Thyroid gland (tissue), 4 donors: ENCODE results near the gene PCDHB4. TPM values are rescaled to one million over a fixed set of nuclear protein-coding genes. Genes with fewer than 3 reads are reported as not detected.

Experiments used
- total RNA-seq, 4 donors: library from RNA; depleted of rRNA; stranded (reverse); fragments of >200 nt; gene quantifications; one replicate each; pipeline ENCODE4 v1.2.3, GENCODE V29; 2016

Gene PCDHB4
- total RNA-seq, 4 donors from 2014 or later, result 2.0 to 8.7 (median 3.5) TPM

Other genes with a start within 250 kb of the PCDHB4 start
- 1 to 10 TPM; 3.3 to 9.6 (median 6.1) TPM for gene PCDHA12, start 246.5 kb upstream of the PCDHB4 start, total RNA-seq
- 1 to 10 TPM; 1.8 to 4.0 (median 3.1) TPM for gene PCDHA13, start 239.7 kb upstream of the PCDHB4 start, total RNA-seq
- 1 to 10 TPM; 3.0 to 6.4 (median 3.5) TPM for gene PCDHAC1, start 195.5 kb upstream of the PCDHB4 start, total RNA-seq
- 1 to 10 TPM; 2.0 to 5.4 (median 3.4) TPM for gene PCDHAC2, start 155.3 kb upstream of the PCDHB4 start, total RNA-seq
- under 1 TPM in 1 of 4 donors, not detected in 3; under 0.01 TPM for gene PCDHB1, start 70.4 kb upstream of the PCDHB4 start, total RNA-seq
- gene PCDHB2, start 27.2 kb upstream of the PCDHB4 start, total RNA-seq, result 1 to 10 TPM; 1.2 to 4.2 (median 3.2) TPM
- gene PCDHB3, start 21.3 kb upstream of the PCDHB4 start, total RNA-seq, result 1 to 10 TPM in 3 of 4 donors, under 1 TPM in 1; 0.81 to 3.0 (median 2.4) TPM
- 10 to 100 TPM in 2 of 4 donors, 1 to 10 TPM in 2; 7.1 to 21.4 (median 11.1) TPM for gene PCDHB5, start 13.4 kb downstream of the PCDHB4 start, total RNA-seq
- 1 to 10 TPM in 2 of 4 donors, under 1 TPM in 2; 0.13 to 2.4 (median 0.71) TPM for gene PCDHB6, start 28.2 kb downstream of the PCDHB4 start, total RNA-seq
- 1 to 10 TPM in 3 of 4 donors, under 1 TPM in 1; 0.67 to 2.8 (median 2.1) TPM for gene PCDHB7, start 50.8 kb downstream of the PCDHB4 start, total RNA-seq
- 1 to 10 TPM in 3 of 4 donors, under 1 TPM in 1; 0.67 to 2.6 (median 1.8) TPM for gene PCDHB8, start 56.0 kb downstream of the PCDHB4 start, total RNA-seq
- 1 to 10 TPM; 3.5 to 4.8 (median 4.1) TPM for gene PCDHB16, start 60.6 kb downstream of the PCDHB4 start, total RNA-seq
- gene PCDHB9, start 65.3 kb downstream of the PCDHB4 start, total RNA-seq, result 1 to 10 TPM; 2.0 to 3.9 (median 3.0) TPM
- gene PCDHB10, start 70.5 kb downstream of the PCDHB4 start, total RNA-seq, result 1 to 10 TPM; 1.6 to 3.1 (median 2.4) TPM
- gene PCDHB11, start 77.8 kb downstream of the PCDHB4 start, total RNA-seq, result 1 to 10 TPM; 2.0 to 3.4 (median 2.5) TPM
- 1 to 10 TPM; 1.1 to 3.6 (median 2.4) TPM for gene PCDHB12, start 86.9 kb downstream of the PCDHB4 start, total RNA-seq
- gene PCDHB13, start 92.1 kb downstream of the PCDHB4 start, total RNA-seq, result 1 to 10 TPM; 4.0 to 7.2 (median 5.2) TPM
- 1 to 10 TPM; 3.5 to 6.5 (median 4.0) TPM for gene PCDHB14, start 101.5 kb downstream of the PCDHB4 start, total RNA-seq
- 1 to 10 TPM; 3.8 to 6.8 (median 5.5) TPM for gene PCDHB15, start 123.6 kb downstream of the PCDHB4 start, total RNA-seq
- 1 to 10 TPM in 2 of 4 donors, not detected in 2; 1.6 to 4.5 TPM for gene SLC25A2, start 182.2 kb downstream of the PCDHB4 start, total RNA-seq
- gene TAF7, start 199.0 kb downstream of the PCDHB4 start, total RNA-seq, result 10 to 100 TPM; 48.0 to 72.6 (median 60.9) TPM
- gene PCDHGA1, start 208.7 kb downstream of the PCDHB4 start, total RNA-seq, result 1 to 10 TPM in 2 of 4 donors, under 1 TPM in 2; 0.40 to 1.3 (median 0.87) TPM
- 1 to 10 TPM; 4.3 to 6.4 (median 5.6) TPM for gene PCDHGA2, start 216.9 kb downstream of the PCDHB4 start, total RNA-seq
- gene PCDHGA3, start 222.0 kb downstream of the PCDHB4 start, total RNA-seq, result 1 to 10 TPM; 3.0 to 4.7 (median 4.1) TPM
- 1 to 10 TPM; 3.9 to 7.5 (median 6.0) TPM for gene PCDHGB1, start 228.3 kb downstream of the PCDHB4 start, total RNA-seq
- gene PCDHGA4, start 233.2 kb downstream of the PCDHB4 start, total RNA-seq, result 1 to 10 TPM; 3.5 to 7.7 (median 4.4) TPM
- 1 to 10 TPM; 4.4 to 7.6 (median 6.6) TPM for gene PCDHGB2, start 238.2 kb downstream of the PCDHB4 start, total RNA-seq
- gene PCDHGA5, start 242.3 kb downstream of the PCDHB4 start, total RNA-seq, result 1 to 10 TPM; 3.5 to 5.3 (median 4.2) TPM
- 1 to 10 TPM; 5.1 to 9.2 (median 5.8) TPM for gene PCDHGB3, start 248.4 kb downstream of the PCDHB4 start, total RNA-seq